CD4-positive, alpha-beta T cell treated with Interleukin-17A for 1 hour (primary cell): ENCODE results near the gene NAA40.

Source experiments
- DNase-seq: peaks from one replicate; pipeline ENCODE4 v3.0.0-alpha.2; 2020

NAA40 gene

GRCh38 chr11:63938479-63939396, at the start of gene NAA40:
NAA40 (plus strand) TSS chr11:63939002; CDS start chr11:63939097, 95 bp downstream.
- DNase-seq: peak; percentile 94

GRCh38 chr11:63889344-63889743, 49.5 kb upstream of the NAA40 start:
- no peak for DNase-seq

- DNase-seq: no peak
Measured at GRCh38 chr11:63890368-63890767, 48.4 kb upstream of the NAA40 start.

GRCh38 chr11:63892228-63892627, 46.6 kb upstream of the NAA40 start:
- DNase-seq: no peak

GRCh38 chr11:63893355-63893754, 45.4 kb upstream of the NAA40 start:
- DNase-seq: no peak

- no peak for DNase-seq
Measured at GRCh38 chr11:63896071-63896470, 42.7 kb upstream of the NAA40 start.

- DNase-seq: no peak
Measured at GRCh38 chr11:63897459-63898146, 41.2 kb upstream of the NAA40 start.

- peak; percentile 22 for DNase-seq
Measured at GRCh38 chr11:63901660-63902059, 37.1 kb upstream of the NAA40 start.

- no peak for DNase-seq
Measured at GRCh38 chr11:63903884-63904283, 34.9 kb upstream of the NAA40 start.

GRCh38 chr11:63904743-63905142, 34.1 kb upstream of the NAA40 start:
- no peak for DNase-seq

- no peak for DNase-seq
Measured at GRCh38 chr11:63905179-63905578, 33.6 kb upstream of the NAA40 start.

- no peak for DNase-seq
Measured at GRCh38 chr11:63906087-63906486, 32.7 kb upstream of the NAA40 start.

- peak; percentile 61 for DNase-seq
Measured at GRCh38 chr11:63906585-63906984, 32.2 kb upstream of the NAA40 start.

- DNase-seq: no peak
Measured at GRCh38 chr11:63907063-63907462, 31.7 kb upstream of the NAA40 start.

GRCh38 chr11:63907808-63908530, 30.8 kb upstream of the NAA40 start:
- no peak for DNase-seq

GRCh38 chr11:63908631-63909401, 30.0 kb upstream of the NAA40 start:
- DNase-seq: no peak

- DNase-seq: no peak
Measured at GRCh38 chr11:63909591-63910506, 29.0 kb upstream of the NAA40 start.

- no peak for DNase-seq
Measured at GRCh38 chr11:63910675-63911074, 28.1 kb upstream of the NAA40 start.

GRCh38 chr11:63911440-63911839, 27.4 kb upstream of the NAA40 start:
- no peak for DNase-seq

- DNase-seq: no peak
Measured at GRCh38 chr11:63911876-63912275, 26.9 kb upstream of the NAA40 start.

GRCh38 chr11:63912678-63913077, 26.1 kb upstream of the NAA40 start:
- no peak for DNase-seq
